Mesodermal cell (in vitro differentiated cells): ENCODE measurements around the gene GBF1.
"Not testable (repeated sequence)": the region's sequence is repeated elsewhere in the genome, so short reads cannot be mapped to it uniquely, and the experiment has no call there.

Experiments
- H3K27ac ChIP-seq: 2 replicates; pipeline ENCODE4 v1.7.0; 2013; ENCODE audit warnings: mild to moderate bottlenecking, low read depth, low read length, moderate library complexity; ENCODE audit not compliant: severe bottlenecking
- H3K36me3 ChIP-seq: 2 replicates; pipeline ENCODE4 v1.7.1; 2013; ENCODE audit warnings: mild to moderate bottlenecking, low read length, moderate library complexity; ENCODE audit not compliant: control insufficient read depth, insufficient read depth
- H3K4me1 ChIP-seq: one replicate; pipeline ENCODE4 v1.7.1; 2013; ENCODE audit warnings: mild to moderate bottlenecking, low read length; ENCODE audit not compliant: insufficient read depth, control insufficient read depth, poor library complexity, severe bottlenecking
- H3K4me3 ChIP-seq: 2 replicates; pipeline ENCODE4 v1.7.0; 2013; ENCODE audit warnings: low read length, control low read depth, mild to moderate bottlenecking; ENCODE audit not compliant: insufficient read depth, poor library complexity, severe bottlenecking; ENCODE audit errors: extremely low read depth
- H3K9me3 ChIP-seq: 2 replicates; pipeline ENCODE4 v1.7.1; 2013; ENCODE audit warnings: mild to moderate bottlenecking, low read length, moderate library complexity; ENCODE audit not compliant: control insufficient read depth
- WGBS, 2 experiments: methylation state at CpG; one replicate each; pipeline ENCODE4 v1.1.5; 2013; ENCODE audit warnings: missing lambda C conversion rate in 2 of 2; ENCODE audit not compliant: insufficient coverage in 2 of 2; 5-methylcytosine and 5-hydroxymethylcytosine counted together

The GBF1 gene

DNA sequence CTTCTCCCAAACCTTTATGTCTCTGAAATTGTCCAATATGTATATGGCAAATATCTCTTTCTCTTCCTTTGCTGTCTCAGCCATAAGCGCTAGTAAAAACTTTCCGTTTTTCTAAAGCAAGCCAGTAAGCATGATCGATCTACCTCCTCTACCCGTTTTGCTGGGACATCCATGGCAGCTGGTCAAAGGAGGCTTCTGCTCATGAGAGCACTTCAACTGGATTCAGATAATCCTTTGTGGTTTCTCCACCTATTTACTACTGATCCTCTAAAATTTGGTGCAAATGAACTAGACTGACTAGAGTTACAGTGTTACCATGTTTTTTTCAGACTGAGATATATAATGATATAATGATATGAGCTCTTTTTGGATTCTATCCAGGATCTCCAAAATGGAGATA is 42.7 kb downstream of the GBF1 start:
- Histone ChIP-seq H3K36me3 (peaks cover 28% of the 10 kb centered on the region), H3K9me3 (no peaks in the 10 kb centered on the region), H3K27ac (no peak overlapping the region), H3K4me3 (no peak overlapping the region), H3K4me1 (no peaks in the 10 kb centered on the region)
- whole genome bisulfite sequencing, 2 experiments, result 83 to 87% methylated on average over 3 to 4 of the region's 4 CpGs

GRCh38 chr10:102289356-102289755 is 44.0 kb downstream of the GBF1 start:
- H3K27ac ChIP-seq, result no peak overlapping the region
- H3K4me3 ChIP-seq, result no peak overlapping the region
- 89 to 100% methylated on average over 1 to 2 of the region's 2 CpGs for WGBS, 2 experiments
- H3K36me3 ChIP-seq, result peaks cover 20% of the 10 kb centered on the region
- no peaks in the 10 kb centered on the region for H3K9me3 ChIP-seq
- H3K4me1 ChIP-seq, result no peaks in the 10 kb centered on the region

DNA sequence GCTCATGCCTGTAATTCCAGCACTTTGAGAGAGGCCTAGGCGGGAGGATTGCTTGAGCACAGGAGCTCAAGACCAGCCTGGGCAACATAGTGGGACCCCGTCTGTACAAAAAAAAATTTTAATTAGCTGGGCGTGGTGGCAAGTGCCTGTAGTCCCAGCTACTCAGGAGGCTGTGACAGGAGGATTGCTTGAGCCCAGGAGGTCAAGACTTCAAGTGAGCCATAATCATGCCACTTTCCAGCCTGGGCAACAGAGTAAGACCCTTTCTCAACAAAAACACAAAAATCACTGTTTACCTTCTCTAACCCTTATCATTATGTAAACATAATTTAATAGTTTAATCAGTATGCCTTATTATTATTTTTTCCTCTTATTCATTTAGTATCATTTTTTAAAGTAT is 44.5 kb downstream of the GBF1 start:
- H3K36me3 ChIP-seq, result peaks cover 20% of the 10 kb centered on the region
- no peak overlapping the region for H3K4me3 ChIP-seq
- H3K9me3 ChIP-seq, result no peaks in the 10 kb centered on the region
- H3K27ac ChIP-seq, result no peak overlapping the region
- WGBS, 2 experiments, result 93 to 100% methylated on average over 2 to 3 of the region's 3 CpGs
- no peaks in the 10 kb centered on the region for H3K4me1 ChIP-seq

DNA sequence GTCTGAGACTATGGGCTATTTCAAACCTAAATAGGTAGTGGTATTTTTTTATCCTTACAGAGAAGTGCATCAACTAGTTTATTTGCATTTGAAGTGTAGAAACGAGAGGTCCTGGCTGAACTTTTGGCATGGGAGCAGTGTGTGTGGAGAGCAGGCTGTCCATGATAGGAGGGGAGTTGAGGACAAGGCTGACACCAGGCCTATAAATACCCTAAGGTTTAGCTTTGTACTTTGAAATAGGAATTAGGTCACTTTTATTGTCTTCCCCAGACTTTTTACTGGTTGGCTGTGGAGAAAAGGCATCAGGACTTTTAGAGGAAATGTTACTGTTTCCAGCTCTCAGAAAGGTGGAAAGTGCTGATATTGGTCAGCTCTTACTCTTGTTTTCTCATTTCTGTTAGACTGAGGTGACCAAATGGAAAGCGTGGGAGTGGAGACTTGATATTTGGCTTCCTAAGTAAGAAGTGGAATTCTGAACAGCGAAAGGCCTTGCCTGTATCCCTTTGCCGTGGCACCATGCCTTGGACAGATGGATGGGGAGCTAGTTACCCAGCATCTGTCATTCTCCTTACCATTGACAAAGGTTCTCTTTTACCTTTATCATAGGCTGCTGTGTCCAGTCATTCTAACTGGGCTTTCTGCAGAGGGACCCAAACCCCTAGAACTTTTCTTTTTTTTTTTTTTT is 46.0 kb downstream of the GBF1 start:
- H3K4me3 ChIP-seq, result no peak overlapping the region
- H3K4me1 ChIP-seq, result no peaks in the 10 kb centered on the region
- no peaks in the 10 kb centered on the region for H3K9me3 ChIP-seq
- 90 to 100% methylated on average over 1 to 4 of the region's 4 CpGs for WGBS, 2 experiments
- H3K27ac ChIP-seq, result no peak overlapping the region
- H3K36me3 ChIP-seq, result peaks cover 20% of the 10 kb centered on the region

DNA sequence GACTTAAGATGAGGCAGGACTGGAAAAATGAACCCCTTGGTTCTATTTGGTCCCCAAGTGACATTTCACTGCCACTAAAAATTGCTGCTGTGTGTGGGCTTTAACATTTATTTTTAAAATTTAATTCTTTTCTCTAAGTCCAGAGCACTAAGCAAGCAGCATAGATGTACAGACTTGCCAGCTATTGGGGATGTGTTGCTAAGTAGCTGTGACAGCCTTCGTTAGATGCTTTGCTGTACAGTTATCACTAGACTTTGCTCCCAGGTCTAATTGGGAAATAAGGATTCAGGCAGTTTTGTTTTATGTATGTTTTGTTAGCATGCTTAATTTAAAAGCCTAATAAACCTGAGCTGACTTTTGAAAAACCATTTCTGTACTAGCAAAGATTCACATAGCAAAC is 51.8 kb downstream of the GBF1 start:
- 100% methylated on average over 1 of the region's 1 CpG for WGBS, 2 experiments
- H3K36me3 ChIP-seq, result no peaks in the 10 kb centered on the region
- H3K4me1 ChIP-seq, result no peaks in the 10 kb centered on the region
- no peak overlapping the region for H3K4me3 ChIP-seq
- H3K9me3 ChIP-seq, result no peaks in the 10 kb centered on the region
- no peak overlapping the region for H3K27ac ChIP-seq

DNA sequence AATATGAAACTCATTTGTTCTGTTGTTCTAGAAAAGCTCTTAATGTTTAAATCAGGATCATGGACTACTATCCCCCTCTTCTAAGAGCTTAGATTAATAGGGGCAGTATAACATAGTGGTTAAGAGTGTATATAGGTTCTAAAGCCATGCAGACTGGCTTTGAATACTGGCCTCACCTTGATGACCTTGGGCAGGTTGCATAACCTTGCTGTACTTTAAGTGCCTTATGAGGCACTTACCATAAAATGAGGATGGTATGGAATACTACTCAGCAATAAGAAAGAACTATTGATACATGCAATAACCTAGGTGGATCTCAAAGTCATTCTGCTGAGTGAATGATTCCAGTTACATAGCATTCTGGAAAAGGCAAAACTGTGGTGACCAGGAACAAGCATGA is 53.6 kb downstream of the GBF1 start:
- H3K9me3 ChIP-seq, result no peaks in the 10 kb centered on the region
- H3K4me3 ChIP-seq, result no peak overlapping the region
- no peak overlapping the region for H3K27ac ChIP-seq
- no peaks in the 10 kb centered on the region for H3K36me3 ChIP-seq
- H3K4me1 ChIP-seq, result no peaks in the 10 kb centered on the region

- no peak overlapping the region for H3K27ac ChIP-seq
- no peak overlapping the region for H3K4me3 ChIP-seq
- H3K4me1 ChIP-seq, result no peaks in the 10 kb centered on the region
- no peaks in the 10 kb centered on the region for H3K36me3 ChIP-seq
- H3K9me3 ChIP-seq, result no peaks in the 10 kb centered on the region
Measured at GRCh38 chr10:102299873-102300272, 54.5 kb downstream of the GBF1 start.

- 100% methylated on average over 3 of the region's 4 CpGs; no CpG with 5 or more reads in 1 of the 2 experiments for WGBS, 2 experiments
- Histone ChIP-seq H3K4me1 (no peaks in the 10 kb centered on the region), H3K36me3 (peaks cover 4% of the 10 kb centered on the region)
Measured at GRCh38 chr10:102300278-102300843, 55.0 kb downstream of the GBF1 start.

GRCh38 chr10:102300912-102301311 is 55.6 kb downstream of the GBF1 start:
- no CpG with 5 or more reads among the region's 3 CpGs for WGBS, 2 experiments
- not testable (repeated sequence) for H3K27ac ChIP-seq

More at GRCh38 chr10:102300278-102300843, 55.0 kb downstream of the GBF1 start:
- no peak overlapping the region for H3K27ac ChIP-seq
- H3K4me3 ChIP-seq, result no peak overlapping the region
- H3K9me3 ChIP-seq, result no peaks in the 10 kb centered on the region

DNA sequence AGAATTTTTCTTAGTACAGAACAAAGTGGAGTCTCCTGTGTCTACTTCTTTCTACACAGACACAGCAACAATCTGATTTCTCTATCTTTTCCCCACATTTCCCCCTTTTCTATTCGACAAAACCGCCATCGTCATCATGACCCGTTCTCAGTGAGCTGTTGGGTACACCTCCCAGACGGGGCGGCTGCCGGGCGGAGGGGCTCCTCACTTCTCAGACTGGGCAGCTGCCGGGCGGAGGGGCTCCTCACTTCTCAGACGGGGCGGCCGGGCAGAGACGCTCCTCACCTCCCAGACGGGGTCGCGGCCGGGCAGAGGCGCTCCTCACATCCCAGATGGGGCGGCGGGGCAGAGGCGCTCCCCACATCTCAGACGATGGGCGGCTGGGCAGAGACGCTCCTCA is 56.0 kb downstream of the GBF1 start:
- H3K4me1 ChIP-seq, H3K9me3 ChIP-seq, H3K27ac ChIP-seq, H3K4me3 ChIP-seq: not testable (repeated sequence)
- 93% methylated on average over 6 of the region's 25 CpGs; no CpG with 5 or more reads in 1 of the 2 experiments for WGBS, 2 experiments
- H3K36me3 ChIP-seq, result peaks cover 14% of the 10 kb centered on the region

More at GRCh38 chr10:102300912-102301311, 55.6 kb downstream of the GBF1 start:
- H3K4me1 ChIP-seq, H3K4me3 ChIP-seq, H3K36me3 ChIP-seq, H3K9me3 ChIP-seq: not testable (repeated sequence)

- Histone ChIP-seq H3K4me1 (no peaks in the 10 kb centered on the region), H3K4me3 (no peak overlapping the region), H3K9me3 (no peaks in the 10 kb centered on the region), H3K27ac (no peak overlapping the region), H3K36me3 (peaks cover 19% of the 10 kb centered on the region)
- 100% methylated on average over 2 of the region's 2 CpGs for WGBS, 2 experiments
Measured at GRCh38 chr10:102302611-102303010, 57.3 kb downstream of the GBF1 start.
